Loucy (cell line): ENCODE measurements around the gene TAC4.

Experiments
- EZH2phosphoT487 ChIP-seq: fragments of 200-600 bp; IDR thresholded peaks from 2 replicates; pipeline ENCODE4 v1.6.1; 2018; ENCODE audit warnings: antibody characterized with exemption, mild to moderate bottlenecking, moderate library complexity, borderline replicate concordance
- TF ChIP-seq, protein P1 (sequence below): fragments of 200-600 bp; sonication (generic); conservative IDR thresholded peaks from 2 replicates; pipeline ENCODE4 v1.5.1; 2014; ENCODE audit warnings: mild to moderate bottlenecking, antibody characterized with exemption, low read length

GRCh38 chr17:49881054-49881402 lies 33.2 kb upstream of the TAC4 start:
- TF ChIP-seq, protein P1, sequence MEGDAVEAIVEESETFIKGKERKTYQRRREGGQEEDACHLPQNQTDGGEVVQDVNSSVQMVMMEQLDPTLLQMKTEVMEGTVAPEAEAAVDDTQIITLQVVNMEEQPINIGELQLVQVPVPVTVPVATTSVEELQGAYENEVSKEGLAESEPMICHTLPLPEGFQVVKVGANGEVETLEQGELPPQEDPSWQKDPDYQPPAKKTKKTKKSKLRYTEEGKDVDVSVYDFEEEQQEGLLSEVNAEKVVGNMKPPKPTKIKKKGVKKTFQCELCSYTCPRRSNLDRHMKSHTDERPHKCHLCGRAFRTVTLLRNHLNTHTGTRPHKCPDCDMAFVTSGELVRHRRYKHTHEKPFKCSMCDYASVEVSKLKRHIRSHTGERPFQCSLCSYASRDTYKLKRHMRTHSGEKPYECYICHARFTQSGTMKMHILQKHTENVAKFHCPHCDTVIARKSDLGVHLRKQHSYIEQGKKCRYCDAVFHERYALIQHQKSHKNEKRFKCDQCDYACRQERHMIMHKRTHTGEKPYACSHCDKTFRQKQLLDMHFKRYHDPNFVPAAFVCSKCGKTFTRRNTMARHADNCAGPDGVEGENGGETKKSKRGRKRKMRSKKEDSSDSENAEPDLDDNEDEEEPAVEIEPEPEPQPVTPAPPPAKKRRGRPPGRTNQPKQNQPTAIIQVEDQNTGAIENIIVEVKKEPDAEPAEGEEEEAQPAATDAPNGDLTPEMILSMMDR: no peak
- no peak for TF ChIP-seq EZH2phosphoT487
